Stimulated activated CD4-positive, alpha-beta T cell treated with anti-CD3 and anti-CD28 coated beads, Interleukin-4, amount 100 ng/mL, for 4 hours (primary cell): ENCODE measurements around the gene PLPP3.

Experiments
- DNase-seq, 2 experiments: peaks; one replicate each; pipeline ENCODE4 v3.0.0-alpha.2; 2020

The PLPP3 gene

DNA sequence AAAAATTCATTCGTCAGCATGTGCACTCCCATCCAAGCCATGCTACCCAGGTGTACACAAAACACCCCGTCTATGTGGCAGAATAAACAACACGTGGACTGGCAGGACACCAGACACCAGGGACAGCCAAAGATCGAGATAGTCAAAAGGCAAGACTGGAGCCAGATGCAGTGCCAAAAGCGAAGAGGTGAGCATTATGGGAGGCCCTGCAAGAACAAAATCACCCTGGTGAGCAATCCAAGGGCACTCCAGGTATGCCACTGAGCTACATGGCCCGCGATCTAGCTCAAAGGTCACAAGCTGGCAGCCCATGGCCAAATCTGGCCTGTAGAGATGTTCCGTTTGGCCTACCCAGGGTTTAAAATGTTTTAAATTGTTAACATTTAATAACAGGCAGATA lies 33.7 kb downstream of the PLPP3 start:
- DNase-seq: no peak

DNA sequence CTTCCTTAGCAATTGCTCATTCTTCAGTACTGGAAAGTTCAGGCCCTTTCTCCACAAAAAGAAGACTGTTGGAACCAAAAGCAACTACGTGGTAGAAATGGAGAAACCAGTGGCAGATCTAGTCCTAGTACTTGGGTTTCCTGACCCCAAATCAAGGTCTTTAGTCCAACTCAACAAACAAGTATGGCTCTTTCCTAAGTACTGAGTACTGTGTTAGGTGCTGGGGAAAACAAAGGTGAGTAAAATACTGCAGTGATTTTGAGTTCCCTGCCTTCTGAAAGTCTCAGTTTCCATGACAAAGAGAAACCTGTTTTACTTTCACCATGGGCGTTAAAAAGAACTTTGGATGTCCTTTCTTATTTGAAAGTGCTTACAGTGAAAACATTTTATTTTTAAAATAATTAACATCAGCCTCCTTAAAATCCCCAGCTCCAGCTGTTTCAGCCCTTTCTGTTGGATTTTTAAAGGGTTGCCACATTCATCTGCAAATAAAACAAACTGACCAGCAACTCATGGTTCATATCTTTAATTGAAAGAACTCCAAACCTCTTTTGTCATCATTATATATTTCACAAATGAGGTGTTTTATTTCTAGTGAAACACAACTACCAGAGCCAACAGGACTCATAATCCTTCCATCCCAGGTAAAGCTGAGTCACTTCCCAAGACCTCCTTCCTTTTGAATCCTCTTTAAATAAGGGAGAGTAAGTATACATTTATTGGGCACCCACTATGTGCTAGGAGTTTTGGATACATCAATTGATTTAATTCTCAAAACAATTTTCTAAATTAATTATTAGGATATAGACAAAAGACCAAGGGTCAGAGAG lies 35.4 kb downstream of the PLPP3 start:
- DNase-seq: no peak

DNA sequence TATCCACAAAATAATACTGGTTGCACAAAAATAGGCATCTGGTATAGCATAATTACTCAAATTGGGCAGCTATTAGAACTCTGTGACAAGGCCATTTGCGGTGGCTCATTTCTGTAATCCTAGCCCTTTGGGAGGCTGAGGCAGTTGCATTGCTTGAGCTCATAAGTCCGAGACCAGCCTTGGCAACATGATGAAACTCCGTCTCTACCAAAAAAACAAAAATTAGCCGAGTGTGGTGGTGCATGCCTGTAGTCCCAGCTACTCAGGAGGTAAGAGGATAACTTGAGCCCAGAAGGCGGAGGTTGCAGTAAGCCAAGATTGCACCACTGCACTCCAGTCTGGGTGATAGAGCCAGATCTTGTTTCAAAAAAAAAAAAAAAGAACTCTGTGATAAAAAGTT lies 36.7 kb downstream of the PLPP3 start:
- no peak for DNase-seq

DNA sequence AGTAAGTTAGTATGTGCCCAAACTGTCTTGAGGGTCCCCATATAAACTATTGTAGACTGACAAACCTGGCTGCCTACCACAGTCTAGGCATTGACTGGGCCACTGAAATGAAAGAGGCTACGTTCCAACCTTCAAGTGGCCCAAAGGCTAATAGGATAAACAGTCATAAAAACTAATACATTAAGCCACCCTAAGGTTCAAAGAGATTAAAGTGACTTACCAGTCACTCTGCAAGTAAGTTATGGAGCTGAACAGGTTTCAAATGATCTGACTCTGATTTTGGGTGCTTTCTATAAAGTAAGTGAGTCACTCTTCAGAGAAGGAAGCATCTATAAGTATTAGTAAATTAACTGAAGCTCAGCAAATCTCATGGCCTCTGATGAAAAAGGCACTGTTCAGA lies 38.0 kb downstream of the PLPP3 start:
- no peak for DNase-seq

DNA sequence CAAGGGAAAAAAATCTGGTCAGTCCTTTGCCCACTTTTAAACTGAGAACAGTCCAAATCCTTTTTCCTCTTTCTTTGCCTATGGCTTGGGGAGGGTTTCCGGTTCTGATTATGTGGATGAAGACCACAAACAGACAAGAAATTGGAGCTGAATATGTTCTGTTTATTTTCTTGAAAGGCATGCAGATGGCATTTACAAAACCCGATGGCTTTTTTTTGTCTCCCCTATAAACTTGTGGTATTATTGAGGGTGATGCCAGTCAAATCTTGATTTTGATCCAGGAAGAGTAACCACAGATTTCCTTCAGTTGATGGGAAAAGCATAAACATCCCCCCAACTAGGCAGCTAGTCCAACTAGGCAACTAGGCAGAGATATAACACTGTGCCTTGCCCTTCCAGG lies 38.9 kb downstream of the PLPP3 start:
- no peak for DNase-seq

DNA sequence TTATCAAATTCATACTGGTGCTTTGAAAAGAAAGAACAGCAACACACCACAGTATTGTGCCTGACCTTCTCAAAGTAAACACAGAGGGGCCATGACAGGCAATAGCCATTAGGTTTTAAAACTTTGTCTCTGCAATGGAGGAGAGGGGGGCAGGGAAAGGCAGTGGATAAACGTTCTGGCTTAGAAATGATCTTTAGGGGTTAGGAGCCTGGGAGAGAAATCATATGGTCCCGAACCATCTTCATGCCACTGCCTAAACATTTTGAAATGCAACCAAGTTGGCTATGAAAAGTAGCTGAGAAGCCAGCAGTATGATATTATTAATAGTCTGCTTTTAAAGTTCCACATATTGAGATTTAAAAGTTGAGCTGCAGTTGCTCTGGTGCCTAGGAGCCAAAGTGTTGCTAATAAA lies 39.8 kb downstream of the PLPP3 start:
- DNase-seq: no peak

DNA sequence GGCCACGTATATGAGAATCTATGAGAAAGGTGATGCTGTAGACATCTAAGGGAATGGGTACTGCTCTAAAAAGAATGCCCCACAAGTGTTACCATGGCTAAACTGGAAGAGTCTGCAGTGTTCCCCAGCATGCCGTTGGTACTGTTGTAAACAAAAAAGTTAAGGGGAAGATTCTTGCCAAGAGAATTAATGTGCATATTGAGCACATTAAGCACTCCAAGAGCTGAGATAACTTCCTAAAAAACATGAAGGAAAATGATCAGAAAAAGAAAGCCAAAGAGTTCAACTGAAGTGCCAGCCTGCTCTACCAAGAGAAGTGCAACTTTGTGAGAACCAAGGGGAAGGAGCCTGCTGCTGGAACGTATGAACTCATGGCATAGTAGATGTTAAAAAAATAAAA lies 40.8 kb downstream of the PLPP3 start:
- DNase-seq: no peak

DNA sequence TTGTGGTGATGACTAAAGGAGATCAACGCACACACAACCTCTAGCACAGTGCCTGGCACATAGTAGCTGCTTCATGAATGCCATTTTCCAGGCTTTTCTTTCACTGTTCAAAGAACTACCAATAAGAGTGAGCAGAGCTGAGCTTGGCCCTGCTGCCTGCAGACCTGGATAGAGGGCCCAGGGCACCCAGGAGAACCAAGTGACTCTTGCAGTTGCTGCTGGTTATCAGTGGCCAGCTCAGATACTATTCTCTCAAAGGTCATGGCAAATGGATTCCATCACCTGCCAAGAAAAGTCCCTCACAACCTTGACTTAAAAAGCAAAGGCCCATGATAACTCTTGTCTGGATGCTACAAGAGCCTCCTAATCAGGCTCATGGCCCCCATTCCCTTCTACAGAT lies 41.7 kb downstream of the PLPP3 start:
- no peak for DNase-seq

DNA sequence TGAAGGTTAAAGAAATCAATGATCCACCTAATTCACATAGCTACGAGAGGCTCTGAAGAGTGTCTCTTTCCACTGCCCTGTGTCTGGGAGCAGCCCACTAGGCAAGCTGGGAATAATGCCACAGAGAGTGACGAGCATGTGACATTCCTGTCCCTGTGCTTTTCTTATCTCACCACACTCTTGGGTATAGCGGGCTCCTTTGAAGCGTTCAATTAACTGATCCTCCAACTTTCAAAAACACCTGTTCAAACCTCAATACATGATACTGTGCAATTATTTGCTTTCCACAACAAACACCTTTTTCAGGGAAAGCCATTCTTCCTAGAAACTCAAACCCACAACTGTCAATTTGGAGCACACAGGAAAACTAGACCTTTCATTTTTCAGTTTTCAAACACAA lies 43.4 kb downstream of the PLPP3 start:
- no peak for DNase-seq

DNA sequence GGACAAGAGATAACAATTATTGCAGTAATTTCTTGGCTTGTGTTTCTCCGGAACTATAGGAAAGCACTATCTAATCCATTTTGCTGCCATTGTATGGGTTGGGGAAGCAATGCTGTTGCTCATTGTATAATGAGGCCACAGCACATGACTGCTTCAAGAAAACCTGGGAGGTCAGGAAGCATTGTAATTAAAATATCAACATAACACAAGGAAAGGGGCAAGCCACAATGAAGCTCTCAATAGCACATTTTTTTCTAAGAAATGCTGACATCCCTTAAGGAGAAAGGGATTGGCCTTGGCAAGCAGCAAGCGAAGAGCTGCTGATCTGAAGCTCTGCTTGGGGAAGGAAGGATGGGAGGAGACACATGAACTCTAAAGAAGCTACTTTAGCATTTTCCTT lies 44.0 kb downstream of the PLPP3 start:
- DNase-seq: no peak

DNA sequence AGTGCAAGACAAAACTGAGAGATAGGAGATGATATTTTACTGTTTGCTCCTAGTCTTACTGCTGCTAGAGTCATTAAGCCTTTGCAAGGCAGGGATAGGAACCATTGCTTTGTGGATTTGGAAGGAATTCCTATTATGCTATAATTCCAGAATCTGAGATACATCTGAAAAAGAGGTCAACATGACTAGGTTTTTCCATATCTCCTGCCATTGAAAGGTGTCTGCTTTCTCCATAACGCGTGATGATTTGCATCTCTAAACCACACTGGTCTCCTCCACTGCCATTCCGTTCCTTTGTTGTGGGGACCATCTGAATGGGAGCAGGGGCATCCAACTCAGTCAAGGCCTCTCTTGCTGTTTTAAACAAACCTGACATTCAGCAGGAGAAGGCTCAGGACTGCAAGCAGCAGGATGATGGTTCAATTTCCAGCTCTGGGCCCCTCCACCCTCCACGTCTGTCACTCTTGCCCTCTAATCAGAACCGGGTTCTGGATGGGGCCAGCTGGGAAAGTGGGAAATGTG lies 45.2 kb downstream of the PLPP3 start:
- no peak for DNase-seq

DNA sequence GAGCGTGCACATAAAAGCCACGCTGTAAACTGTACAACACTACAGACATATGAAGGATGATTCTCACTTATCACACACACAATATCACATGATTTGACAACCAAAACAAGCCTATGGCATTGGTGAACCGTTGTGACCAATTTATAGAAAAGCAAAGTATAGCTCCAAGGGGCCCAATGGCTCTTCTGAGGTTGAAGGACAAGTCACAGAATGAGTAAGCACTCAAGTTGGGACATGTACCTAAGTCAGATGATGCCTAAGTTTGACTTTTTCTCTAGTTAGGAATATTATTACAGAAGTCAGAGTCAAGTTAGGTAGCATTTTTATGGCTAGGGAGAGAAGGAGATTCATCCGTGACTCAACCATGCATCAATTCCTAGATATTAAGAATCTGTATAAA lies 45.7 kb downstream of the PLPP3 start:
- DNase-seq: no peak

DNA sequence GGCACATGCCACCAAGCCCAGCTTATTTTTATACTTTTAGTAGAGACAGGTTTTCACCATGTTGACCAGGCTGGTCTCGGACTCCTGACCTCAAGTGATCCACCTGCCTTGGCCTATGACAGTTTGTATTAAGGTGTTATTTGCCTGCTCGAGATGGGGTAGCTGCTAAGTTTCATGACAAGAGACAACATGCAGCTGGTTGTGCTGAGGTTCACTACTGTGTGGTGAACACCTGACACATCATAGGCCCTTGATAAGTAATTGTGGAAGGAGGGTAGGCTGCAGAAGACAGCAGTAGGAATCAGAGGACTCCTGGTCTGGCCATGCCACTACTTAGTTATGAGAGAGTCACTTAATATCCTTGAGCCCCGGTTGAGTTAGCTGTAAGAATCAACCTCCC lies 46.2 kb downstream of the PLPP3 start:
- DNase-seq: no peak

DNA sequence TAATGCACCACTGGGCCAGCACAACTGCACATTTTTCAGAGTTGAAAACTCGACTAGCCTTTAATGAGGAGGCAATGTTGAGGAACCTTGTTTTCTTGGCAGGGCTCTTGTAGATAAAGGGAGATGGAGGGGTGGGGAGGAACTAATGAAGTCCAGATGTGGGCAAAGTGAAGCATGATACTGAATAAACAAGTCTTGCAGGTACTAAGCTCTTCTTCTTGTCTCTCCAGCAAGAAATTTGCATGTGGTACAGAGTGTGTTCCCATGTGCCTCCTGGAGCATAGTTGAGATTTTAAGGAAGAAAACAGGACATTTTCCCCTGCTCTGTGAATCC lies 47.0 kb downstream of the PLPP3 start:
- no peak for DNase-seq

DNA sequence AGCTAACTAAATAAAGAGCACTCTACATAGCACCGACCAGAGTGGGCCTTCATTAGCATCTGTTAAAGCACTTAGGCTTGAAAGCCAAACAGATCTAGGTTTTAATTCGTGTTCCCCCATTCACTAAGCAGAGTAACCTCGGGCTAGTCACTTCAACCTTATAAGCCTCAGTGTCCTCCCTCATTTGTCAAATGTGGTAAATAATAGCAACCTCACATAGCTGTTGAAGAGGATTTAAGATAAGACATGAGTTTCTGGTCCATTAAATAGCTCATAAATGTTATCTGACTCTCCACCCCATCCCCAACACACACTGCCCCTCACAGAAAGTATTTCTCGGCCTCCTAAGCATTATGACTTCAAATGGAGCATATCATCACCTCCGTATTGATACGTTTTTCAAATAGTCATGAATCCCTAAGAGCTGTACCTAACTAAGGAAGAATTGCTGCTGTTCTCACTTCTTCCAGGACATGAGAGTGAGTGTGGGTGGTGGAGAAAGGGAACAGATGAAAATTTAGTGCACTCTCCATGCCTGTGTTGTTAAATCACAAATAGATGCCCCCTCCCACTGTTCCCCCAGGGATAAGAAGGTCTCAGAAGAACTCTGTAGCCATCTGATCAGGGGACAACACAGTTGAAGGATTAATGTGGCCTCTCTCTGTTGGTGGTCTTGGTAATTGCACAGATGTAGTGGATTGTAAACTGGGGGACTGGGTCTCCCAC lies 47.6 kb downstream of the PLPP3 start:
- DNase-seq: no peak

DNA sequence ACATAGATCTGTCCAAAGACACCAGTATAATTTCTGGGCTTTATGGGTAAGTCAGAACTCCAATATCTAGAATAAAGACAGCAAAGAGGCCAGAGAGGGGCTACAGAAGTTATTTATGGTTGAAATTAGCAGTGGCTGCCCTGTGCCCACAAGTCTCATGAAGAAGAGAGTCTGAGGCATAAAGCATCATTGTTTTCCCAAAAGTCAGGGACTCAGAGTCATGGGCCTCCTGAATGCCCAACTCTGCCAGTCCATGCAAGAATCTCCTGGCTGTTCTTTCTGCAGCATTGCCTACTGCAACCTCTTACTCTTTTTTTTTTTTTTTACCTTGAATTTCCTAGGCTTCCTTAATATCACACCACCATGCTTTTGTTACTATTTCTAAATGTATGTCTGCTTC lies 49.6 kb downstream of the PLPP3 start:
- DNase-seq: no peak

DNA sequence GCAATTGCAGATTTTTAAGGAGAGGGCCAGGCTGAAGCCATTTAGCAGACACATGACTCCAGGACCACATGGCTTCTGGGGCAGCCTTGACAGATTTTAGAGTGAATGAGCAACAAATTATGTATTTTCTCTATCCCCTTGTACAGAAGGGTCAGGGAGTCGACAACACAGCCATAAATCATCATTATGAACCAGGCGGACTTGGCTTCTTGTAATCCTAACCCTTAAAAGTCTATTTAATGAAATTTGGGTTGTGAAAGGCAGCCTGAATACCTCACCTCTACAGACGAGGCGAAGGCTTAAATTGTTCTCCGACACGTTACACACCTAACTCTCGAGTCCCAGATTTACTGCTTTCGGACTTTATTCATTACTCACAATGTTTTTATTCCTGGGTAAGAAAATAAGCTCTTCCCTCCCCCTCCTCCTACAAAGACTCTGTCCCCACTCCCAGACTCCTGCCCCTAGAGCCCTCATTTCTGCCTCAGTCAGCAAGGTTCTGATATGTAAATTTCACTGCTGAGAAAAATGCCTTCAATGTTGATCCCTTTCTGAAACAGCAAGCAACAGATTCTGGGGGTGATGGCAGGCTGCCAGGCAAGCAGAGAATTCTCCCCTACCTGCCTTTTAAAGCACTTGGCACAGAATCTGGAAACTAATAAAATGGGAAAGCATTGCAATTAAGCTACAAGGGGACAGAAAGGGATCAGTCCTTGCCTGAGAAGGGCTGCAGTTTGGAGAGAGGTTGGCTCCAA lies 51.6 kb downstream of the PLPP3 start:
- DNase-seq: no peak

DNA sequence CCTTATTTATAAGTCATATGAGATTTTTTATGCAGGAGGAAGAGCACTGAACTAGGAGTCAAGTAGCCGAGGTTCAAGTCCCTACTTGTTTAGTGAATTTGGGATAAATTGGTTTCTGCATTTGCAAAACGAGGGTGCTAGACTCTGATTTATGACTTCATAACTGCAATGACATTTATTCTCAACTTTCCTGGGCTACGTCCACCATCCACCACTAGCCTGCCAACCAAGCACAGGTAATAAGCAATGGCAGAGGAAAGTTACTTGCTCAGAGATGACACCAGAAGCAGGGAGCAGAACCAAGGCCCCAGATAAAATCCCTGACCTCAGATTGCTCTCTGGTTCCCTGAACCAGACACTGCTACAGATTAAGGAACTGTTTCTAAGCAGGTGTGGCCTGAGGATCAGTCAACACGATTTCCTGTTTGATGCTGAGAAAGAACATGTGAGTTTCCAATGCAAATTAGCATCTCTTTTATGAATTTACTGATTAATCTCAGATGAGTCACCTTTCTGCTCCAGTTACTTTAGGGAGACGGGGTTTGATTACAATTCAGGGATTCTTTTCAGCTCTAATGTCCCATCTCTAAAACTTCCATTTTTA lies 52.7 kb downstream of the PLPP3 start:
- DNase-seq: no peak

DNA sequence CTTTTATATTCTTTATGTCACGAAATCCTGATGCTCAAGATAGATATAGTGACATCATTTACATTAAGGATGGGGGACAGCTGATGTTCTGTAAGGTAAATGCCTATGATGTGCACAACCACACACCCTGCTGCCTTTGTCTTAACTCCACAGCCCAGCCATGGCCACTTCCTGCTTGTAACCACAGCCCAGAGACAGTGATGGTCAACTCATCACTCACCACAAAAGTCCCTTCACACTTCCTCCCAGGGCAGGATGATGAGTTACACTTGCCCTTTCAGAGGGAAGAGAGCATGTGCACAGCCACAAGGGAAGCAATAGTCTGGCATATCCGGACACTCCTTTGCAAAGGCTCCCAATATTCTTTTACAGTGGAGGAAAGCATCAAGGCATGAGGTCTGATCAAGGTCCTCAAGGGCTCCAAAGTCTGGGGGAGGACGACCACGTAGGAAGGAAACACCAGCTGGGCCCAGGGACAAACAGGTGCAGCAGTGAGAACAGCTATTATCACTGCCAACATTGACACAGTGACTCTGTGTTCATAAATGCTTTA lies 53.8 kb downstream of the PLPP3 start:
- no peak for DNase-seq

DNA sequence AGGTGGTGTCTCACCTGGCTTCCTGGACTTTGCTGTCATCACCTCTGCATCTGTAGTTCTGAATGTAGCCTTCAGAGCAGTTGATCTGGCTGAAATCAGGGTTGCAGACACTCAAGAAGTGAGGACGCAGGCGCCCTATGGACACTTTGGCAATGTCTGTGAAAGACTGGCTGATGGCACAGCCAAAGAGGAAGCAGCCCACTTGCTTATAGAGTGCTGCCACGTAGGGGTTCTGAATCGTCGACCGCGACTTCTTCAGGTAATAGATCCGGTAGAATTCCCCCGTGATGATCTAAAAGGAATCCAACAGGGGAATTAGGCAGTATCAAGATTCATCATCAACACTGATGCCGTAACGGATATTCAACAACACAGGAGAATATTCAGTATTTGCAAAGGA lies 55.1 kb downstream of the PLPP3 start:
- DNase-seq: no peak

DNA sequence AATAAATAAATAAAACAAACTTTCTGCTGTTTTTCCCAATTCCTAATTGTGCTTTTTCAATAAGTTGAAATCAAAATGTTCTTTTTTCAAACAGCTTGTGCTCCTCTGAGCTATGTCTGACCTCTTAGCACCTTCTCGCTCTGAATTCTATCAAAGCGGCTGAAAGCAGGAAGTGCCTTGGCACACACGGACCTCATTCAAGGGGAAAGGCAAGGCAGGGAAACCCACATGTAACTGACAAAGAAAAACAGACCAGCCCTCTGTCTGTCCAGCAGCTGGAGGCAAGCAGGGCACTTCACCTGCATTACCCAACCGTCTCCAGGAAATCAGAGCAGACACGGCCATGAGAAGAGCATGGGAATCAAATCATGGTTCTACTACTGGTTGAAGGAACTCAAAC lies 56.7 kb downstream of the PLPP3 start:
- no peak for DNase-seq

DNA sequence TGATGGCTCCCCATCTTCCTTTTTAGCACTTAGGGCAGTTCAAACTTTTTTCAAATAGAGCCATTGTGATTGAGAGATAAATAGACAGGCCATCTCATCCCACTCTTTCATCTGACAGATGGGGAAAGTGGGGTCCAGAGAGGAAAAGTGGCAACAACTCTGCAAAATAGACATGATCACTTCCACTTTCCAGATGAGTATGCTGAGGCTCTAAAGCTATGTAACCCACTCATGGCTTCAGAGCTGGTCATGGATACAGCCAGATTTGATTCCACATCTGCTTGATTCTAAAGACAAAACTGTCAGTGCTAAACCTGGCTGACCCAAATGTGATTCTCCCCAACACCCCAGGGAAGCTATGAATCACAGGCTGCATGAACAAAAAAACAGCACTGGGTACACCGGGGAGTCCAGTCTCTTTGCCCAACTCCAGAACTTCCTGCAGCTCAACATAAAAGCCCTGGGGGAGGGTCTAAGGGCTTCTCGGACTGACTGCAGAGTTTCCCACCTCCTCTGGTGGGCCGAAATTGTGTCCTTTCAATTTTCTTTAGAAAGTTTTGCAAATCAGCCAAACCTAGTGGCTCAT lies 59.3 kb downstream of the PLPP3 start:
- no peak for DNase-seq
